ENCODE data around the gene LPP.

Gene LPP

DNA sequence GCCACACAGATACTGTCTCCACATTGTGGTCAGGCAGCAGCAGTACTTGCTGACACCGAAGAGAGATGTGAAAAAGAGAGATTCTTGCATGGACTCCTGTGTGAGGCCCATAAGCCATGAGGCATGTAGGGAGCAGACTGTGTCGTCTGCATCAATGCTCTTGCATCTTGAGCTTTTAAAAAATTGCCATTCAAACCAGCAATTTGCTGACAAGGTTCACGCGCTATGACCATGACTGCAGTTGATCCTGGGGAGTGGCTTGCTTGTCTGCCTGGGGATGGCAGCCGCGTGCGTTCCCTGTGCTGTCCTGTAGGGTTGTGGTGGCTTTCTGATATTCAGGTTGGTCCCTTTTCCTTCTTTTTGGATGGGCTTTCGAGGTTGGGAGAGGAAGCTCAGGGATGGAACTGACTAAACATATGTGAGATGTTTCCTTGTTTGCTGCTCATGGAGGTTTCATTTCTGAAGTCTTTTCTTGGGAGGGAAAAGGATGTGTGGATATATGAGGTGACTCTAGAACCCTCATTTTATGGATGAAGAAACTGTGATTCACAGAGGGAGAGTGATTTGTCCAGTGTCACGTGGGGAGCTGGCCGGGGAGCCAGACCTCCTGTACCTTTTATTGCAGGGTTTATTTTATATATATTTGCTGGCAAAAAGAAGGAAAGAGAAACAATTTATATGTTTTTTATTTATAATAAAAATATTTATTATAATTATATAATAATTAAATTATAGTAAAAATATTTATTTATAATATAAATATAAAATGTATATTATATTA lies 48.6 kb downstream of the LPP start:
- no peak for DNase-seq (ENCODE audit: low read depth)
- in situ Hi-C loops (cut with HindIII; ENCODE audit: low sequenced_read_pairs), result no loop called here
- no peak overlapping the region for H3K4me3 ChIP-seq (ENCODE audit: low read depth, low read length)
- TF ChIP-seq, protein P1, sequence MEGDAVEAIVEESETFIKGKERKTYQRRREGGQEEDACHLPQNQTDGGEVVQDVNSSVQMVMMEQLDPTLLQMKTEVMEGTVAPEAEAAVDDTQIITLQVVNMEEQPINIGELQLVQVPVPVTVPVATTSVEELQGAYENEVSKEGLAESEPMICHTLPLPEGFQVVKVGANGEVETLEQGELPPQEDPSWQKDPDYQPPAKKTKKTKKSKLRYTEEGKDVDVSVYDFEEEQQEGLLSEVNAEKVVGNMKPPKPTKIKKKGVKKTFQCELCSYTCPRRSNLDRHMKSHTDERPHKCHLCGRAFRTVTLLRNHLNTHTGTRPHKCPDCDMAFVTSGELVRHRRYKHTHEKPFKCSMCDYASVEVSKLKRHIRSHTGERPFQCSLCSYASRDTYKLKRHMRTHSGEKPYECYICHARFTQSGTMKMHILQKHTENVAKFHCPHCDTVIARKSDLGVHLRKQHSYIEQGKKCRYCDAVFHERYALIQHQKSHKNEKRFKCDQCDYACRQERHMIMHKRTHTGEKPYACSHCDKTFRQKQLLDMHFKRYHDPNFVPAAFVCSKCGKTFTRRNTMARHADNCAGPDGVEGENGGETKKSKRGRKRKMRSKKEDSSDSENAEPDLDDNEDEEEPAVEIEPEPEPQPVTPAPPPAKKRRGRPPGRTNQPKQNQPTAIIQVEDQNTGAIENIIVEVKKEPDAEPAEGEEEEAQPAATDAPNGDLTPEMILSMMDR (IDR thresholded peaks at IDR 0.05; ENCODE audit: low read depth, low read length, missing control alignments), result no peak

DNA sequence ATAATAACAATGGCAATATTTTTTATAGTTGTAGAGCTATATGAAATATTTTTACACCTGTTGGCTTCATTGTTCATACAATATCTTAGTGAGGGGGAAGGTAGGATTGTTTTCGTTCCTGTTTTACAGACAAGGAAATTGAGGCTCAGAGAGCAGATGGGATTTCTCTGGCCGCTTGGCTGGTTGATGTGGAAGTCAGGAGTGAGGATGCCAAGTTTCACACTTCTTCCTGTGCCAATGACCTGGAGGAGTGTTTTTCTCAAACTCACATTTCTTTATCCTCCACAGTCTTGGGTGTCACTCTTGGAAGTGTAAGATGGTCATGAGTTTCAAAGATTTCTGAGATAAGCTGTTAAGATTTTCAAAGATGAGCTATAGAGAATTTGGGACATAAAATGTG lies 50.6 kb downstream of the LPP start:
- in situ Hi-C loops (cut with HindIII; ENCODE audit: low sequenced_read_pairs), result no loop called here
- no peak for DNase-seq (ENCODE audit: low read depth)
- TF ChIP-seq, protein P1 (IDR thresholded peaks at IDR 0.05; ENCODE audit: low read depth, low read length, missing control alignments), result no peak
- no peak overlapping the region for H3K4me3 ChIP-seq (ENCODE audit: low read depth, low read length)

DNA sequence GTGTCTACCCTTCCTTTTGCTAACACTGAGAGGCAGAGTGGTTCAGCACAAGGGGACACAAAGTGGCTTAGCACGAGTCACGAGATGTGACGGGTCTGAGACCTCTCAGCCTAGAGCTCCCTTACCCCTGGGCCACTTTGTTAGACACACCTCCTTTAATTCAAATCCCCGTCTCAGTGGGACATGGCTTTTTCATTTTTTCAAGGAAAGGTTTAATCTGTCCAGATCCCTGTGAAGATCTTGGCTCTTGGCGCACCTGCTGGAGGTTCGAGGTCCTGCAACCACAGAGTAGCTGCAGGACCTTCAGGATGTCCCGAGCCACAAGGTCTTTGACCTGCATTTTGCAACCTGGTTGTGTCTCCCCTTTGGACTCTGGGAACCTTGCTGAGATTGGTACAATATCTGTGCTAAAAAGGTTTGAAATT lies 52.0 kb downstream of the LPP start:
- H3K4me3 ChIP-seq (ENCODE audit: low read depth, low read length), result no peak overlapping the region
- TF ChIP-seq, protein P1 (IDR thresholded peaks at IDR 0.05; ENCODE audit: low read depth, low read length, missing control alignments), result peak; percentile 10
- no peak for DNase-seq (ENCODE audit: low read depth)
- in situ Hi-C loops (cut with HindIII; ENCODE audit: low sequenced_read_pairs), result no loop called here

DNA sequence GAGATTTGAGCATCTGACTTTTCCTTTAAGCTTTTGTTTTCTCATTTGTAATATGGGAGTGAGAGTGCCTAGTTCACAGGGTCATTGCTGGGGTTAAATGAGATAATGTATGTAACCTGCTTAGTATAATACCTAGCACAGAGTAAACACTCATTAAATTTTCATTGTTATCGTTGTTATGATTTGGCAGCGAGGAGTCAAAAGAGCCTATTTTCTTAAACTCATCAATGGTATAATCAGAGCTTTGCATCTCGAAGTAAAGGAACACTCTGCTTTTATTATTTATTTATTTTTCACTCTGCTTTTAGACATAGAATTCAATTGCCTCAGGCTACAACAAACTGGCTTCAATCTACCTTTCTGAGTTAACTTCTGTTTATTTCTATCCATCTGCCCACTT lies 52.8 kb downstream of the LPP start:
- no peak overlapping the region for H3K4me3 ChIP-seq (ENCODE audit: low read depth, low read length)
- TF ChIP-seq, protein P1 (IDR thresholded peaks at IDR 0.05; ENCODE audit: low read depth, low read length, missing control alignments), result no peak
- no peak for DNase-seq (ENCODE audit: low read depth)
- in situ Hi-C loops (cut with HindIII; ENCODE audit: low sequenced_read_pairs), result no loop called here

DNA sequence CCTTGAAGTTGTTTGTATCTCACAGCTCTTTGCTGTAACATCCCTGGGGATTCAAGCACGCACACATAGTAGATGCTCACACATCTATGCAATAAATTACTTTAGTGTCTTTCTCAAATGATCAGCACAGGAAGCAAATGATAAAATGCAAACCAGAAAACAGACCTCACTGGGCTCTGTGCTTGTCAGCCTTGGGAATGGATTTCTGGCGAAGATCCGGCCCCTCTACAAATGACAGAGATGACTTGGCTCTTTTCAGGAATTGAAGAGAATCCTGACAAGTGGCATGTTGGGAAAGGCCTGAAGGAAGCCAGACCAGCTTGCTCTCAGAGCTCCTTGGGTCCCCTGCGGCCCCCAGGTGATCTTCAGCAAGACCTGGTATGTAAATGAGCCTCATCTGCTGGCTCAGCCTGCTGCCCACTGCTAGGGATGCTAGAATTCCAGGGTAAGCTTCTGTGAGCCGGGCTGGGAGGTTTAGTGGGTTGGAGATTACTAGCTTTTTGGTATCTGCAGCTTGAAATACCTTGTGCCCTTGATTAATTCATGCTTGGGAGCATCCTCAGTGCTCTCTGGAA lies 54.1 kb downstream of the LPP start:
- TF ChIP-seq, protein P1 (IDR thresholded peaks at IDR 0.05; ENCODE audit: low read depth, low read length, missing control alignments), result no peak
- DNase-seq (ENCODE audit: low read depth), result no peak
- in situ Hi-C loops (cut with HindIII; ENCODE audit: low sequenced_read_pairs), result no loop called here
- no peak overlapping the region for H3K4me3 ChIP-seq (ENCODE audit: low read depth, low read length)

DNA sequence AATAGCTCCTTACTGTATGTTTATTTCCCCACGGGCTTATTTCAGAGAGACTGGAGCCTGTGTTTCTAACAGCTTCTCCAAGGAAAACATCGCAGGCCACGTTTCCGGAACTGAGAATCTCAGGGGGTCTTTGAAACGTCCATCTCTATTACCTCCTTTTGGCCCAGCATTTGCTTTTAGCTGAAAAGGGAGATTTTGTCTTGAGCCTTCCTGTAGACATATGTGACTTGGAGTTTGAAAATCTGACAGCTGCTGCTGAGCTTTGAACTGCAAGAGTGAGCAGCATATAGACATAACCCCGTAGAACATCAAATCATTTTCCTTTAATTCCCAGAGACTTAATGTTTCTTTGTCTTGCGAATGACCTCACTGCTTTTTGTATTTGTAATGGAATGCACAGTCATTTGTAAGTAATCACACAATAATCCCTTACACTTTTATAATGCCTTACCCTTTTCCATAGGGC lies 54.6 kb downstream of the LPP start:
- TF ChIP-seq, protein P1 (IDR thresholded peaks at IDR 0.05; ENCODE audit: low read depth, low read length, missing control alignments), result no peak
- no peak for DNase-seq (ENCODE audit: low read depth)
- in situ Hi-C loops (cut with HindIII; ENCODE audit: low sequenced_read_pairs), result no loop called here
- H3K4me3 ChIP-seq (ENCODE audit: low read depth, low read length), result no peak overlapping the region
